Embryonic facial prominence (tissue), 1 donor: ENCODE measurements around the gene DHX36.
A peak's percentile ranks its signal among the peaks of the same experiment; 100 is the strongest.

ENCODE experiments used
- DNase-seq: peaks from one replicate; pipeline ENCODE4 v3.0.0-alpha.2; 2016; ENCODE audit errors: extremely low spot score

DHX36 gene

GRCh38 chr3:154290187-154290586 lies 34.1 kb downstream of the DHX36 start:
- no peak for DNase-seq

GRCh38 chr3:154285221-154285620 lies 39.1 kb downstream of the DHX36 start:
- no peak for DNase-seq

- DNase-seq = no peak
Observed at GRCh38 chr3:154280161-154280560, 44.1 kb downstream of the DHX36 start.

- DNase-seq = no peak
Observed at GRCh38 chr3:154275965-154276364, 48.3 kb downstream of the DHX36 start.

GRCh38 chr3:154275292-154275691 lies 49.0 kb downstream of the DHX36 start:
- DNase-seq = no peak

- no peak for DNase-seq
Observed at GRCh38 chr3:154274348-154274747, 49.9 kb downstream of the DHX36 start.

- no peak for DNase-seq
Observed at GRCh38 chr3:154273381-154273780, 50.9 kb downstream of the DHX36 start.

GRCh38 chr3:154254527-154254926 lies 69.8 kb downstream of the DHX36 start:
- DNase-seq = no peak

GRCh38 chr3:154252759-154253638 lies 71.3 kb downstream of the DHX36 start:
- peak; percentile 75 for DNase-seq

GRCh38 chr3:154251610-154252009 lies 72.7 kb downstream of the DHX36 start:
- DNase-seq = no peak

- no peak for DNase-seq
Observed at GRCh38 chr3:154250291-154250690, 74.0 kb downstream of the DHX36 start.

- DNase-seq = no peak
Observed at GRCh38 chr3:154247806-154248415, 76.4 kb downstream of the DHX36 start.

GRCh38 chr3:154244644-154245043 lies 79.6 kb downstream of the DHX36 start:
- no peak for DNase-seq

GRCh38 chr3:154243353-154243752 lies 80.9 kb downstream of the DHX36 start:
- DNase-seq = no peak

GRCh38 chr3:154242766-154243165 lies 81.5 kb downstream of the DHX36 start:
- no peak for DNase-seq

GRCh38 chr3:154241496-154241895 lies 82.8 kb downstream of the DHX36 start:
- no peak for DNase-seq

- DNase-seq = no peak
Observed at GRCh38 chr3:154240235-154240634, 84.1 kb downstream of the DHX36 start.

GRCh38 chr3:154236331-154236730 lies 88.0 kb downstream of the DHX36 start:
- DNase-seq = no peak

GRCh38 chr3:154235330-154235729 lies 89.0 kb downstream of the DHX36 start:
- no peak for DNase-seq

GRCh38 chr3:154229217-154229590 lies 95.1 kb downstream of the DHX36 start:
- no peak for DNase-seq

GRCh38 chr3:154228561-154229216 lies 95.6 kb downstream of the DHX36 start:
- DNase-seq = no peak

- DNase-seq = no peak
Observed at GRCh38 chr3:154227531-154227930, 96.8 kb downstream of the DHX36 start.

GRCh38 chr3:154225536-154225935 lies 98.8 kb downstream of the DHX36 start:
- DNase-seq = no peak
